ENCODE data around the gene PRXL2B.

The PRXL2B gene

GRCh38 chr1:2628933-2629626 lies 42.5 kb downstream of the PRXL2B start:
- WGBS (ENCODE audit: insufficient coverage) = 5% methylated on average over 53 of the region's 64 CpGs
- CTCF ChIA-PET = no interaction called here
- Histone ChIP-seq H3K4me3 (ENCODE audit: control insufficient read depth in 1 of 7, extremely low read depth in 1 of 7, insufficient read depth in 4 of 7, low read depth in 2 of 7, low read length in 6 of 7) (no peak overlapping the region), H3K4me1 (ENCODE audit: control extremely low read depth in 1 of 4, control insufficient read depth in 4 of 4, insufficient read depth in 4 of 4, low read length in 3 of 4) (peaks cover 0 to 1% (median 0%) of the 10 kb centered on the region in 4 experiments), H3K9me3 (ENCODE audit: control extremely low read depth in 1 of 5, control insufficient read depth in 4 of 5, insufficient read depth in 2 of 5, low read depth in 1 of 5, low read length in 4 of 5) (peaks cover 0 to 13% (median 5%) of the 10 kb centered on the region in 5 experiments), H3K36me3 (ENCODE audit: control insufficient read depth in 4 of 4, insufficient read depth in 4 of 4, low read length in 3 of 4) (no peaks in the 10 kb centered on the region), H3K27me3 (replicated peaks in 2 of 5; ENCODE audit: control insufficient read depth in 4 of 5, insufficient read depth in 5 of 5, low read length in 4 of 5) (peaks cover 4 to 87% (median 30%) of the 10 kb centered on the region in 5 experiments), H3K27ac (ENCODE audit: insufficient read depth in 1 of 2, low read depth in 1 of 2, low read length in 2 of 2, poor library complexity in 1 of 2, severe bottlenecking in 2 of 2) (no peak overlapping the region)
- no peak for DNase-seq
- POLR2A ChIA-PET = no interaction called here

GRCh38 chr1:2629627-2630497 lies 43.3 kb downstream of the PRXL2B start:
- WGBS (ENCODE audit: insufficient coverage) = 83% methylated on average over 14 of the region's 23 CpGs
- H3K4me3 ChIP-seq (ENCODE audit: control insufficient read depth in 1 of 7, extremely low read depth in 1 of 7, insufficient read depth in 4 of 7, low read depth in 2 of 7, low read length in 6 of 7) = no peak overlapping the region
- H3K36me3 ChIP-seq (ENCODE audit: control insufficient read depth in 4 of 4, insufficient read depth in 4 of 4, low read length in 3 of 4) = no peaks in the 10 kb centered on the region
- DNase-seq = no peak
- H3K9me3 ChIP-seq (ENCODE audit: control extremely low read depth in 1 of 5, control insufficient read depth in 4 of 5, insufficient read depth in 2 of 5, low read depth in 1 of 5, low read length in 4 of 5) = peaks cover 0 to 12% (median 5%) of the 10 kb centered on the region in 5 experiments
- no peak overlapping the region for H3K27ac ChIP-seq (ENCODE audit: insufficient read depth in 1 of 2, low read depth in 1 of 2, low read length in 2 of 2, poor library complexity in 1 of 2, severe bottlenecking in 2 of 2)
- H3K27me3 ChIP-seq (replicated peaks in 2 of 5; ENCODE audit: control insufficient read depth in 4 of 5, insufficient read depth in 5 of 5, low read length in 4 of 5) = peaks cover 4 to 87% (median 29%) of the 10 kb centered on the region in 5 experiments
- peaks cover 0 to 1% (median 0%) of the 10 kb centered on the region in 4 experiments for H3K4me1 ChIP-seq (ENCODE audit: control extremely low read depth in 1 of 4, control insufficient read depth in 4 of 4, insufficient read depth in 4 of 4, low read length in 3 of 4)
- CTCF ChIA-PET = interaction anchor here (0.6 kb wide), 1 partner anchor 9 kb away, joined by 3 read pairs; no protein-coding TSS in a partner anchor
- POLR2A ChIA-PET = no interaction called here

GRCh38 chr1:2630498-2631135 lies 44.0 kb downstream of the PRXL2B start:
- Histone ChIP-seq H3K27me3 (replicated peaks in 2 of 5; ENCODE audit: control insufficient read depth in 4 of 5, insufficient read depth in 5 of 5, low read length in 4 of 5) (peaks cover 4 to 86% (median 29%) of the 10 kb centered on the region in 5 experiments), H3K36me3 (ENCODE audit: control insufficient read depth in 4 of 4, insufficient read depth in 4 of 4, low read length in 3 of 4) (no peaks in the 10 kb centered on the region), H3K4me3 (ENCODE audit: control insufficient read depth in 1 of 7, extremely low read depth in 1 of 7, insufficient read depth in 4 of 7, low read depth in 2 of 7, low read length in 6 of 7) (no peak overlapping the region), H3K4me1 (ENCODE audit: control extremely low read depth in 1 of 4, control insufficient read depth in 4 of 4, insufficient read depth in 4 of 4, low read length in 3 of 4) (peaks cover 0 to 1% (median 0%) of the 10 kb centered on the region in 4 experiments), H3K9me3 (ENCODE audit: control extremely low read depth in 1 of 5, control insufficient read depth in 4 of 5, insufficient read depth in 2 of 5, low read depth in 1 of 5, low read length in 4 of 5) (peaks cover 0 to 14% (median 8%) of the 10 kb centered on the region in 5 experiments), H3K27ac (ENCODE audit: insufficient read depth in 1 of 2, low read depth in 1 of 2, low read length in 2 of 2, poor library complexity in 1 of 2, severe bottlenecking in 2 of 2) (no peak overlapping the region)
- CTCF ChIA-PET = interaction anchor here (0.6 kb wide), 1 partner anchor 8 kb away, joined by 3 read pairs; no protein-coding TSS in a partner anchor
- POLR2A ChIA-PET = no interaction called here
- DNase-seq = no peak
- WGBS (ENCODE audit: insufficient coverage) = 99% methylated on average over 35 of the region's 35 CpGs

GRCh38 chr1:2631136-2632050 lies 44.8 kb downstream of the PRXL2B start:
- ChIA-PET POLR2A (no interaction called here), CTCF (no interaction called here)
- no peak for DNase-seq
- Histone ChIP-seq H3K27me3 (replicated peaks in 2 of 5; ENCODE audit: control insufficient read depth in 4 of 5, insufficient read depth in 5 of 5, low read length in 4 of 5) (peaks cover 4 to 85% (median 23%) of the 10 kb centered on the region in 5 experiments), H3K4me1 (ENCODE audit: control extremely low read depth in 1 of 4, control insufficient read depth in 4 of 4, insufficient read depth in 4 of 4, low read length in 3 of 4) (peaks cover 0 to 1% (median 0%) of the 10 kb centered on the region in 4 experiments), H3K4me3 (ENCODE audit: control insufficient read depth in 1 of 7, extremely low read depth in 1 of 7, insufficient read depth in 4 of 7, low read depth in 2 of 7, low read length in 6 of 7) (no peak overlapping the region), H3K27ac (ENCODE audit: insufficient read depth in 1 of 2, low read depth in 1 of 2, low read length in 2 of 2, poor library complexity in 1 of 2, severe bottlenecking in 2 of 2) (no peak overlapping the region), H3K9me3 (ENCODE audit: control extremely low read depth in 1 of 5, control insufficient read depth in 4 of 5, insufficient read depth in 2 of 5, low read depth in 1 of 5, low read length in 4 of 5) (peaks cover 0 to 20% (median 10%) of the 10 kb centered on the region in 5 experiments), H3K36me3 (ENCODE audit: control insufficient read depth in 4 of 4, insufficient read depth in 4 of 4, low read length in 3 of 4) (no peaks in the 10 kb centered on the region)
- 86% methylated on average over 22 of the region's 24 CpGs for WGBS (ENCODE audit: insufficient coverage)

- CTCF ChIA-PET = no interaction called here
- H3K4me3 ChIP-seq (ENCODE audit: control insufficient read depth in 1 of 7, extremely low read depth in 1 of 7, insufficient read depth in 4 of 7, low read depth in 2 of 7, low read length in 6 of 7) = no peak overlapping the region
- peaks cover 3 to 84% (median 18%) of the 10 kb centered on the region in 5 experiments for H3K27me3 ChIP-seq (replicated peaks in 2 of 5; ENCODE audit: control insufficient read depth in 4 of 5, insufficient read depth in 5 of 5, low read length in 4 of 5)
- POLR2A ChIA-PET = no interaction called here
- WGBS (ENCODE audit: insufficient coverage) = 73% methylated on average over 3 of the region's 8 CpGs
- peaks cover 0 to 1% (median 0%) of the 10 kb centered on the region in 4 experiments for H3K4me1 ChIP-seq (ENCODE audit: control extremely low read depth in 1 of 4, control insufficient read depth in 4 of 4, insufficient read depth in 4 of 4, low read length in 3 of 4)
- no peak overlapping the region for H3K27ac ChIP-seq (ENCODE audit: insufficient read depth in 1 of 2, low read depth in 1 of 2, low read length in 2 of 2, poor library complexity in 1 of 2, severe bottlenecking in 2 of 2)
- peaks cover 0 to 26% (median 16%) of the 10 kb centered on the region in 5 experiments for H3K9me3 ChIP-seq (ENCODE audit: control extremely low read depth in 1 of 5, control insufficient read depth in 4 of 5, insufficient read depth in 2 of 5, low read depth in 1 of 5, low read length in 4 of 5)
- no peaks in the 10 kb centered on the region for H3K36me3 ChIP-seq (ENCODE audit: control insufficient read depth in 4 of 4, insufficient read depth in 4 of 4, low read length in 3 of 4)
- no peak for DNase-seq
These were observed 45.5 kb downstream of the PRXL2B start for GRCh38 chr1:2632051-2632430.

- ChIA-PET CTCF (no interaction called here), POLR2A (no interaction called here)
These were observed 46.2 kb downstream of the PRXL2B start, which contains the start of gene MMEL1 for GRCh38 chr1:2632561-2633361. Gene MMEL1, minus strand, starts transcription at chr1:2633016. Its CDS starts 3,532 bp downstream, at chr1:2629484.

More at GRCh38 chr1:2632561-2633361, 46.2 kb downstream of the PRXL2B start, which contains the start of gene MMEL1:
- H3K27me3 ChIP-seq (replicated peaks in 2 of 5; ENCODE audit: control insufficient read depth in 4 of 5, insufficient read depth in 5 of 5, low read length in 4 of 5) = peaks cover 0 to 84% (median 11%) of the 10 kb centered on the region in 5 experiments
- 85% methylated on average over 11 of the region's 16 CpGs for WGBS (ENCODE audit: insufficient coverage)
- H3K4me1 ChIP-seq (ENCODE audit: control extremely low read depth in 1 of 4, control insufficient read depth in 4 of 4, insufficient read depth in 4 of 4, low read length in 3 of 4) = peaks cover 0 to 1% (median 0%) of the 10 kb centered on the region in 4 experiments
- no peak for DNase-seq
- no peak within 1 kb of the TSS for H3K4me3 ChIP-seq (ENCODE audit: control insufficient read depth in 1 of 7, extremely low read depth in 1 of 7, insufficient read depth in 4 of 7, low read depth in 2 of 7, low read length in 6 of 7)
- H3K27ac ChIP-seq (ENCODE audit: insufficient read depth in 1 of 2, low read depth in 1 of 2, low read length in 2 of 2, poor library complexity in 1 of 2, severe bottlenecking in 2 of 2) = no peak within 1 kb of the TSS
- no peaks in the 10 kb centered on the region for H3K36me3 ChIP-seq (ENCODE audit: control insufficient read depth in 4 of 4, insufficient read depth in 4 of 4, low read length in 3 of 4)
- H3K9me3 ChIP-seq (ENCODE audit: control extremely low read depth in 1 of 5, control insufficient read depth in 4 of 5, insufficient read depth in 2 of 5, low read depth in 1 of 5, low read length in 4 of 5) = peaks cover 0 to 32% (median 20%) of the 10 kb centered on the region in 5 experiments

All from common myeloid progenitor, CD34-positive (primary cell).